ENCODE results near the gene SCN9A.
"Not testable (repeated sequence)": the region's sequence is repeated elsewhere in the genome, so short reads cannot be mapped to it uniquely, and the experiment has no call there.

The SCN9A gene

DNA sequence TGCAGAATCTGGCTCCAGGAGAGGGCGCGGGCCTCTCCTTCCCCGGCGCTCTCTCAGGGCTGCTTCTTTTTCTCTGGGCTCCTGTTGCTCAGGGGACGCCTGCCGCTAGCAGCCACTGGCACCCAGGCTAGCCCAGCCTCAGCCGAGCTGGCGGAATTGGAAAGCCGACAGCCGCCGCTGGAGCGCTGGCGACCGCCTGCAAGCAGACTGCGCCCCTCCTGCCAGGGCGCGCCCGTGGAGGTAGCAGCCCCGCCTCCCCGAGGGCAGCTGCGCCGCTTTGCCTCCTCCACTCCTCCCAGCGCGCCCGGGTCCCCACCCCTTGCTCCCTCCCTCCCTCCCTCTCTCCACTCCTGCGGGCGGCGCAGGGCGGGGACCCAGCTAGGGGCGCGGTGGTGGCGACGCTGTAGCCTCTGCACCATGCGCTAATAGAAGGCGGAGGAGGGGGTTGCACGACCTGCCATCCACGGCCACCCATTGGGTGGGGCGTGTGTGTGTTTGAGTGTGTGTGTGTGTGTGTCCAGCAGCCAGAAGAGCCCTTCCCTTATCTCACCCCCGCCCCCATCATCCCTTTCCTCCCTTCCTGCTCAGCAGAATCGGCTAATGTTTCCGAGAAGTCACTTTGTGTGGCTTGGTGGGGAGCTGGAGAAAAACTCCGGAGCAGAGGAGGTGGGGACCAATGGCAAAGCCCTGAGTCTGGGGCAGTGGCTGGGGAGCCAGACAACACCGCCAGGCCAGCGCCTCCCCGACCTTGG is at the start of gene SCN9A:
Gene SCN9A, minus strand, starts transcription at position 209 of the 752 bp plus-strand sequence. CDS start 64,188 bp downstream, outside the sequence.
- DNase-seq: peak; percentile 50

GRCh38 chr2:166424841-166425240 is 49.1 kb upstream of the SCN9A start:
- no peak for DNase-seq

DNA sequence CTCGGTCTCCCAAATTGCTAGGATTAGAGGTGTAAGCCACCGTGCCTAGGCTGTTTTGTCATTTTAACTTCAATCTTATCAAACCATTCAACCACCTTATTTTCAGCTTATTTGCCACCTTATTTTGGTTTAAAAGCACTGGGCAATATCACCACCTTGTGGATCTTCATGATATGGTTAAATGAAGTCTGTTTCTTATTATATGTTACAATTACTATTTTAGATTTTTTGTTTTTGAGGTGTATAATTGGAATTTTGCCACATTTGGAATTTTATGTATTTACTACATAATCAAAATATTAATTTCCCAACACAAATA is 43.8 kb upstream of the SCN9A start:
- DNase-seq: no peak

- DNase-seq: no peak
Observed at GRCh38 chr2:166418853-166419615, 43.3 kb upstream of the SCN9A start.

- DNase-seq: no peak
Observed at GRCh38 chr2:166417669-166418068, 41.9 kb upstream of the SCN9A start.

- DNase-seq: no peak
Observed at GRCh38 chr2:166413255-166413654, 37.5 kb upstream of the SCN9A start.

GRCh38 chr2:166411473-166412230 is 35.9 kb upstream of the SCN9A start:
- DNase-seq: no peak

GRCh38 chr2:166410828-166411472 is 35.2 kb upstream of the SCN9A start:
- no peak for DNase-seq

DNA sequence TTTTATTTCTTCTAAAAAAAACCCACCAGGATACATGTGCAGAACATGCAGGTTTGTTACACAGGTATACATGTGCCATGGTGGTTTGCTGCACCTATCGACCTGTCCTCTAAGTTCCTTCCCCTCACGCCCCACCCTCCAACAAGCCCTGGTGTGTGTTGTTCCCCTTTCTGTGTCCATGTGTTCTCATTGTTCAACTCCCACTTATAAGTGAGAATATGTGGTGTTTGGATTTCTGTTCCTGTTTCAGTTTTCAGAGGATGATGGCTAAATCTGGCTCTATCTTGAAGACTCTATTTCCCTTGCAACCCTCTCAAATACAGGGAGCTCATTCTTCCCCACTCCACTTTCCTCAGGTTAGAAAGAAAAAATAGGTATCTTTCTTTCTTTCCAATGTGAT is 32.0 kb upstream of the SCN9A start:
- DNase-seq: not testable (repeated sequence)

- no peak for DNase-seq
Observed at GRCh38 chr2:166406374-166406773, 30.6 kb upstream of the SCN9A start.

DNA sequence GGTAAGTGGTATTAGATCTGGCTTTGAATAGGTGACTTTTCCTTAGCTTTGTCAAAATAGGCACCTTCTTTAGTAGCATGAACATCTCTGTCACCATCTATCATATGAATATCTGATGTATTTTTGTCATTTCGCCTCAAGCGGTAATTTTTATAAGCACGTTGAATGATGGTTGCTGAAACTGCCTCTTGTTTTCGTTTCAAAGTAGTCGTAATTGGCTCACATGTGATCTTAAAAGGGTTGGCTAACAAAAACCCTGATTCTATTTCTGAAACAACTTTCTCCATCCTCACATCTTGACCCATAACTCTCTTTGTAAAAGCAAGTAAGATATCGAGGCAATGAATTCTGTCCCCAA is 29.8 kb upstream of the SCN9A start:
- no peak for DNase-seq

DNA sequence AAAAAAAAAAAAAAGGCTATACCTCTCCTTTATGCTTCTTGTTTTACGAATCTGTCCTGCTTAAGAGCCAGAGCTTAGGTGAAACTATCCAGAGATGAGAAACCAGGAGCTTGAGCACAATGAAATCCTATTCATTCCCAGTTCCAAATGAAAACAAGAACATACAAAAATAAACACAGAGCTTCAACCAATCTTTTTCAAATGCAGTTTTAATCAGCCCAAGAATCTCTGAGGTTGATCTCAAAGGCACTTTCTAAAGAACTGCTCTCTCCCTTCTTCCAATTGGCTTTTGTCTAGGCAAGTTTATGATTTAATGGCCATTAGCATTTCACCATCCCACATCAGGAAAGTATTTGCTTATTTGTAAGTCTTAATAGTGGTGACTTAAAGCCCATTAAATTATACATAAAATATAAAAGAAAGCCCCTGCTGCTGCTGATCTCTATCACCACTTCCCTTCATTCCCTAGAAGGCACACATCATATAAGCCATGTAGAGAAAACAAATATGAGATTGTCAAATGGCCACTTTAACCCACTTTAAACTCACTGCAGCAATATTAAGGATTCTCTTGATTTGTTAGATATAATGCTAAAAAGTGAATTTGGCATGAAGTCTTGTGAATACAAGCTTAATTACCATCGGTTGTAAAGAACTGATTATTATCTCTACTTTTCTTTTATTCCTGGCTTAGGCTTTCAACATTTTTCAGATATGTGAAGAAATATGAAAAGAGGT is 29.3 kb upstream of the SCN9A start:
- peak; percentile 44 for DNase-seq

DNA sequence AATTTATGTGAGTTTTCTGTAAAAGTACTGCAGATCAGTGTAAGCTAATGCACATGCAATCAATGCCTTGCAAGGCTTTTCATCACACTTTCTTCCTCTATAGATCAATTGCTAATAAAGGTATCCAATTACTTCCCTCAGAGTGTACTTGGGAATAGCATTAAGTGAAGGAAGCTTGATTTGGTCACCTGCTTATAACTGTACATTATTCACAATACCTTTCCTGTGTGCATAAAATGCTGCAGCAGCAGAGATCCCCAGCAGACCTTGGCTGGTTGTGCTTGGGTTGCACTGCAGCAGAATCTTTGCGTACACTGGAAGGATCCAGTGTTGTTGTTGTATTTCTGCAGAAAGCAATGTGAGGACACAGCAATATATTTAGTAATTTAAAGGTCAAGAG is 18.5 kb upstream of the SCN9A start:
- DNase-seq: no peak

GRCh38 chr2:166393008-166393407 is 17.3 kb upstream of the SCN9A start:
- no peak for DNase-seq

- DNase-seq: no peak
Observed at GRCh38 chr2:166388481-166389070, 12.8 kb upstream of the SCN9A start.

DNA sequence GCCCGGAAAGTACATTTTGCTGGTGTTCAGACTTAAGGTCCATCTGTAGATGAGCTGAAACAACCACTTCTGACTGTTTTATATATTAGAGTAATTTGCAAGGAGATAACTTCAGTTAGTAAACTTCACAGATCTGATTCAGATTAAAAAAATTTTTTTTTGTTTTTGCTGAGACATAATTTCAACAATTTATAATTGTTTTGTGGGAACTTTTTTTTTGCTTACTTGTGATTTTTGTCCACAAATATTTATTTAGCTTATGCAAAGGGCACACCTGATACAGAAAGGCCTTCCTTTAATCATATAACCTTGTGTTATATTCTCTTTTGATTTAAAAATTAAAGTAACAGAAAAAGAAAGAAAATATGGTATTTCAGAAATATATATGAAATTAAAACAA is 9.6 kb upstream of the SCN9A start:
- no peak for DNase-seq

GRCh38 chr2:166384774-166385173 is 9.0 kb upstream of the SCN9A start:
- DNase-seq: no peak

- DNase-seq: no peak
Observed at GRCh38 chr2:166382448-166382847, 6.7 kb upstream of the SCN9A start.

- no peak for DNase-seq
Observed at GRCh38 chr2:166380615-166381014, 4.9 kb upstream of the SCN9A start.

DNA sequence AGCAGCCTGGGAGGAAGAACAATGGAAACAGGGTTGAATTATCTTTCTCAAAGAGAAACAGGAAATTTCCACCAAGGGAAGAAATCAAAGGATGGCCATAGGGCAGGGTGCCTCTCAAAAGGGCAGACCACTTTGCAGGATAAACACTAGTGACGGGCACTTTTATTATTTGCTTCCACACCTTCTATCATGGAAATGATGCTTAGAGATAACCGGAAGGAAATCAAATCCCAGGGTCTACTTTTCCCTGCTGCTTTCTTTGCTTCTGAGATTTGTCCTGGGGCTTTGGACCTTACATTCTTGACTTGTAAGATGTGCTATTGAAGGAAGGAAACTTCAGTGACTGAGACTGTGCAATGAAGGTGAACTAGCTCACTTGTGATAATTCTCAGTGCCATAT is 1.1 kb upstream of the SCN9A start:
- DNase-seq: no peak

DNA sequence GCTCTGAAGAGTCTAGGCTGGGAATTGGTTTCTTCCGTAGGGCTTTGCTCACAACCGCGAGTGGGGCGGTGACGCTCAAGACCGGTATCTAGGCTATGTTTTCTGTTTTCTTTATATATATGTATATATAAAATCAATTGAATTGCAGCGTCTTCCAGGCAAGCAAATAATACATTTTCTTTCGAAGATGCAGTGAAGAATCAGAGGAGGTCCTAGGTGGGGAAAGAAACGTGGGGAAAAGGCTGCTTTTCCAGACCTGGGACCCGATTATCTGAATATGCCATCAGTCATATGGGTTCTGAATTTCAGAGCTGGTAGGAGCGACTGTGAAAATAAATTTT is 714 bp upstream of the SCN9A start:
- no peak for DNase-seq

DNA sequence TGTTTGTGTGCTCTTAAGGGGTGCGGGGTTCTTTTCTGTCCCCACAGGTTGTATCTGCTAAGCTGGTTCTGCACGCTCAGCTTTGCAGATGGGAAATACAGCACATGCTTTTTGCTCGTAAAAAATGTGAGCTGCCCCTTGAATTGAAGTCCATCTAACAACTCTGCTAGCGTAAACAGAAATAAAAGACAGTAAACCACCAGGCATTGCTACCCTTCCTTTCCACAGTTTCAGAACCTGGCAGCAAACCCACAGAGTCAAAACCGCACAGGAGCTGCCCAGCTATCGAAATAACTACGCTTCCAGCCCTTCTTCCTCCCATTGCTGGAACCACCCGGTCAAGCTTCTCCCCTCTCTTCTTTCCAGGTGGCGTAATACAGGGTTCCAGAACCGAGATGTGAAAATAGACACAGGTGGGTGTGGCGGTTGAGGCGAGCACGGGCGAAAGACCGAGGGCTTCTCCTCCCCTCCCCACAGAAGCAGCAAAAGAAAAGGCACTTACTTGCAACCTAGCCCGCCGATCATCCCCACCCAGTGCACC is 479 bp downstream of the SCN9A start:
- no peak for DNase-seq
